Right kidney (tissue), 1 donor: ENCODE measurements around the gene TSPAN5.

Source experiments
- DNase-seq: peaks from one replicate; pipeline ENCODE4 v3.0.0-alpha.2; 2016

Gene TSPAN5

GRCh38 chr4:98517218-98518021 lies 141.0 kb downstream of the TSPAN5 start:
- no peak for DNase-seq

GRCh38 chr4:98516441-98517217 lies 141.8 kb downstream of the TSPAN5 start:
- DNase-seq = no peak

GRCh38 chr4:98516042-98516440 lies 142.4 kb downstream of the TSPAN5 start:
- DNase-seq = no peak

- DNase-seq = no peak
Observed at GRCh38 chr4:98515470-98515809, 143.0 kb downstream of the TSPAN5 start.

- DNase-seq = no peak
Observed at GRCh38 chr4:98514741-98515469, 143.5 kb downstream of the TSPAN5 start.

- no peak for DNase-seq
Observed at GRCh38 chr4:98512918-98513317, 145.5 kb downstream of the TSPAN5 start.

GRCh38 chr4:98510757-98511517 lies 147.5 kb downstream of the TSPAN5 start:
- DNase-seq = no peak

- no peak for DNase-seq
Observed at GRCh38 chr4:98510340-98510739, 148.1 kb downstream of the TSPAN5 start.

GRCh38 chr4:98509721-98510120 lies 148.7 kb downstream of the TSPAN5 start:
- no peak for DNase-seq

GRCh38 chr4:98508829-98509598 lies 149.4 kb downstream of the TSPAN5 start:
- no peak for DNase-seq

GRCh38 chr4:98508248-98508647 lies 150.2 kb downstream of the TSPAN5 start:
- no peak for DNase-seq

GRCh38 chr4:98507299-98507698 lies 151.1 kb downstream of the TSPAN5 start:
- DNase-seq = no peak

- DNase-seq = no peak
Observed at GRCh38 chr4:98506462-98507132, 151.8 kb downstream of the TSPAN5 start.

GRCh38 chr4:98505992-98506391 lies 152.4 kb downstream of the TSPAN5 start:
- no peak for DNase-seq

- DNase-seq = no peak
Observed at GRCh38 chr4:98504091-98504490, 154.3 kb downstream of the TSPAN5 start.

- no peak for DNase-seq
Observed at GRCh38 chr4:98503676-98504075, 154.7 kb downstream of the TSPAN5 start.

GRCh38 chr4:98502624-98503023 lies 155.8 kb downstream of the TSPAN5 start:
- DNase-seq = no peak

- no peak for DNase-seq
Observed at GRCh38 chr4:98502031-98502430, 156.4 kb downstream of the TSPAN5 start.

- DNase-seq = no peak
Observed at GRCh38 chr4:98501383-98501782, 157.0 kb downstream of the TSPAN5 start.

- DNase-seq = no peak
Observed at GRCh38 chr4:98498774-98499173, 159.6 kb downstream of the TSPAN5 start.
